RWPE2 (cell line): ENCODE measurements around the gene ATP13A3.
A peak's percentile ranks its signal among the peaks of the same experiment; 100 is the strongest.

Source experiments
- ATAC-seq: fragments of 200-7000 bp; cut with Tn5 transposase; 3 replicates; pipeline ENCODE4 v1.9.1; 2021; ENCODE audit warnings: low read depth
- DNase-seq: peaks from one replicate; pipeline ENCODE4 v3.0.0-alpha.2; 2020; ENCODE audit warnings: low spot score
- H3K27ac ChIP-seq: fragments of 450-650 bp; 2 replicates; pipeline ENCODE4 v1.5.1; 2017; ENCODE audit warnings: mild to moderate bottlenecking; ENCODE audit not compliant: poor library complexity, severe bottlenecking
- H3K27me3 ChIP-seq: fragments of 250-450 bp; sonication (Bioruptor Pico); 2 replicates; pipeline ENCODE4 v1.5.1; 2021; ENCODE audit warnings: mild to moderate bottlenecking, moderate library complexity; ENCODE audit not compliant: insufficient read depth, poor library complexity, severe bottlenecking
- H3K36me3 ChIP-seq: fragments of 250-450 bp; sonication (Bioruptor Pico); 2 replicates; pipeline ENCODE4 v1.5.1; 2020; ENCODE audit warnings: low read depth, mild to moderate bottlenecking, moderate library complexity
- H3K4me1 ChIP-seq: fragments of 250-450 bp; sonication (Bioruptor Pico); 2 replicates; pipeline ENCODE4 v1.5.1; 2021; ENCODE audit warnings: mild to moderate bottlenecking, moderate library complexity; ENCODE audit not compliant: insufficient read depth, poor library complexity, severe bottlenecking
- H3K4me3 ChIP-seq: fragments of 250-450 bp; sonication (Bioruptor Pico); 2 replicates; pipeline ENCODE4 v1.5.1; 2021; ENCODE audit warnings: mild to moderate bottlenecking, moderate library complexity; ENCODE audit not compliant: severe bottlenecking
- H3K9me3 ChIP-seq: fragments of 250-450 bp; sonication (Bioruptor Pico); 2 replicates; pipeline ENCODE4 v1.5.1; 2021; ENCODE audit warnings: mild to moderate bottlenecking, moderate library complexity; ENCODE audit not compliant: severe bottlenecking
- CTCF ChIP-seq: fragments of 450-650 bp; IDR thresholded peaks from one replicate; pipeline ENCODE4 v1.5.1; 2017; ENCODE audit warnings: mild to moderate bottlenecking, moderate library complexity; ENCODE audit not compliant: poor library complexity, severe bottlenecking

Gene ATP13A3

DNA sequence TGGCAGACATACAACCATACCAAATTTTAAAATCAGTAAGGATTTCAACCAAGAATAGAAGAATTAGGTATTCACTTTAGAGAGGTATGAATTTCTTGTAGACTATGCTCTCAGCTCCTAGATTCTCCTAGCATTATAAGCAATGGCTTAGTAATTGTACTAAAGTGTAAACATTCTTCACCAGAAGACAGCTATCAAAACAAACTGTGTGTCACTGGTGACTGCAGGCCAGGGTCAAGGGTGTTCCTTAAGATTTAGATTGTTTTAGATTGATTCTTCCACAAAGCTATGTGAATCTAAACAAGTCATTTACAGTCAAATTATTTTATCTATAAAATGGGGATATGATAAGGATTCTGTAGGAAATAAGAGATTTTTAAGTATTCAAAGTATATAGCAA is 64.6 kb downstream of the ATP13A3 start:
- no peak for ATAC-seq
- no peaks in the 10 kb centered on the region for H3K4me1 ChIP-seq
- no peak for TF ChIP-seq CTCF
- DNase-seq: no peak
- no peak overlapping the region for H3K27ac ChIP-seq
- no peaks in the 10 kb centered on the region for H3K27me3 ChIP-seq
- no peak overlapping the region for H3K4me3 ChIP-seq
- no peaks in the 10 kb centered on the region for H3K9me3 ChIP-seq
- peaks cover 90% of the 10 kb centered on the region for H3K36me3 ChIP-seq

GRCh38 chr3:194418671-194419070 is 68.1 kb downstream of the ATP13A3 start:
- TF ChIP-seq CTCF: no peak
- H3K9me3 ChIP-seq: no peaks in the 10 kb centered on the region
- no peak overlapping the region for H3K4me3 ChIP-seq
- no peaks in the 10 kb centered on the region for H3K4me1 ChIP-seq
- no peak; the same call in 2 of the 3 replicates for ATAC-seq
- no peak overlapping the region for H3K27ac ChIP-seq
- H3K27me3 ChIP-seq: no peaks in the 10 kb centered on the region
- no peak for DNase-seq
- peaks cover 87% of the 10 kb centered on the region for H3K36me3 ChIP-seq

- H3K4me3 ChIP-seq: no peak overlapping the region
- H3K4me1 ChIP-seq: no peaks in the 10 kb centered on the region
- H3K27ac ChIP-seq: no peak overlapping the region
- ATAC-seq: peak; percentile 42; the same call in 1 of the 3 replicates
- no peaks in the 10 kb centered on the region for H3K9me3 ChIP-seq
- H3K36me3 ChIP-seq: peaks cover 74% of the 10 kb centered on the region
- TF ChIP-seq CTCF: no peak
- no peak for DNase-seq
- H3K27me3 ChIP-seq: no peaks in the 10 kb centered on the region
These were observed 79.4 kb downstream of the ATP13A3 start for GRCh38 chr3:194407423-194407822.

- Histone ChIP-seq H3K36me3 (peaks cover 59% of the 10 kb centered on the region), H3K9me3 (no peaks in the 10 kb centered on the region), H3K27ac (no peak overlapping the region), H3K4me3 (no peak overlapping the region), H3K4me1 (no peaks in the 10 kb centered on the region), H3K27me3 (no peaks in the 10 kb centered on the region)
- no peak for TF ChIP-seq CTCF
- DNase-seq: no peak
- no peak; the same call in 2 of the 3 replicates for ATAC-seq
These were observed 81.0 kb downstream of the ATP13A3 start for GRCh38 chr3:194405766-194406165.

DNA sequence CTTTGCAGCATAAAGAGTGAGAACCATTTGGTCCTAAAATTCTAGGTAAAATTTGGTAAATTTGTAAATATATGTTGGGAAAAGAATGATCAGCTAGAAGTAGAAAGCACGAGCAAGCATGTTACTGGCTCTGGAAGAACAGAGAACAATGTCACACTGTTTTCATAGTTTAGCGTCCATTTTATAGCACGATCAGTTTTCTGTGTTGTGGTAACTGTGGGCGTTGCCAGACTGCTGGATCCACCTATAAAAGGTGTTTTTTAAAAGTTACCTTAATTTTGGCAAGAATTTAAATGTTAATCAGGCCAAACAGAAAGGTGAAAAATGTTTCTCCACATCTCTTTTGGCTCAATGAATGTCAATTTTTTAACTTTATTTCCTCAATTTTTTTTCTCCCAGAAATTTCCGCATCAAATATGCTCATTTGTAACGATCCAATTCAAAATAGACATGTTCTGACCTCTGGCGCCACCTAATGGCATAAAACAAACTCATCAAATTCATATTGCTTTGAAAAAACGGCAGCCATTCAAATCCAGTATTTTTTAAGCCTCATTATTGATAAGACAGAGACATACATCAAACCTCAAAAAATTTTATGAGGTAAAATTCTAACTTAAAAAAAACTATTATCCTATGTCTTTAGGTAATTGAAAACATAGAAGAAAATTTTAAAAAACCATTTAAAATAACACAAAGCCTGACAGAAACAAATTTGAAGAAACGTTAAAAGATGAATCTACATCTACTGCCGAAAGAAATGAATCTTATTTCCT is 82.2 kb downstream of the ATP13A3 start:
- no peaks in the 10 kb centered on the region for H3K9me3 ChIP-seq
- H3K27ac ChIP-seq: no peak overlapping the region
- ATAC-seq: no peak
- H3K4me3 ChIP-seq: no peak overlapping the region
- peaks cover 55% of the 10 kb centered on the region for H3K36me3 ChIP-seq
- H3K4me1 ChIP-seq: no peaks in the 10 kb centered on the region
- TF ChIP-seq CTCF: peak; percentile 89
- no peaks in the 10 kb centered on the region for H3K27me3 ChIP-seq
- DNase-seq: no peak
